GM21737 (cell line): ENCODE results near the gene TTLL6.
"Not testable (repeated sequence)": the region's sequence is repeated elsewhere in the genome, so short reads cannot be mapped to it uniquely, and the experiment has no call there.

Experiments used
- ATAC-seq: cut with Tn5 transposase; IDR thresholded peaks from one replicate; pipeline ENCODE4 v1.9.1; 2021; ENCODE audit warnings: mild to moderate bottlenecking, moderate library complexity; ENCODE audit not compliant: unreplicated experiment

TTLL6 gene

GRCh38 chr17:48725288-48726064 is 91.6 kb downstream of the TTLL6 start:
- no peak for ATAC-seq

- no peak for ATAC-seq
Observed at GRCh38 chr17:48725004-48725287, 92.1 kb downstream of the TTLL6 start.

DNA sequence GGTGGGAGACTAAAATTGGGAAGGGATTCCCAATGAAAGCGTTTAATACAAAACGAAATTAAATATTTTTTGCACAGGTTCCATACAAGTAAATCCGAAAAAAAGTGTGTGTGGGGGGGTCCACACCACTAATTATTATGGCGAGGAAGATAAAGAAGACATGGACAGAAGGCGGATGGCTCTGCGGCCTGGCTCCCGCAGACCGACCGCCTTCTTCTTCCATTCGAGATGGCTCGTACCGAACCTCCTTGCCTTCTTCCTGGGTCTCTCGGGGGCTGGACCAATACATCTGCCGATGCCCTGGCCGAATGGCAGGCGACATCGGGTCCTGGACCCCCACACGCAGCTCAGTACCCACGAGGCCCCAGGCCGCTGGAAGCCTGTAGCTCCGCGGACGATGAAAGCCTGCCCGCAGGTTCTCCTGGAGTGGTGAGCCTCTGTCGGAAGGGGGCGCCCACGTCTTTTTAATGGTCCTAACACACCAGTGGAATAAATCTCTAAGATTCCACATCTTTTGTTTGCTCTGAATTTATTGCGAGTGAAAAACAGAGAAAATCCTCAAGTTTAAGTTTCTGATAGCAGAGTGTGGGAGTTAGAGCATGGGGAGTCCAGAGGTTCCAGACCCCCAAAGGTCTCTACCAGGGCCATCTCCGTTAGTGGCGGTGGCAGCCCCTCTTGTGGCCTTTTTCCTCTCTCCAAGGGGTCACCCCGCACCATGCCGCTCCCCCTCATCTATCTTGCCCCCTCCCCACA is 92.6 kb downstream of the TTLL6 start:
- no peak for ATAC-seq

GRCh38 chr17:48723423-48724250 is 93.4 kb downstream of the TTLL6 start:
- ATAC-seq = no peak

GRCh38 chr17:48722915-48723422 is 94.1 kb downstream of the TTLL6 start, which contains the start of gene PRAC2:
TSS of gene PRAC2 (plus strand) at chr17:48723185. CDS start at chr17:48724411, 1,226 bp downstream.
- no peak for ATAC-seq

DNA sequence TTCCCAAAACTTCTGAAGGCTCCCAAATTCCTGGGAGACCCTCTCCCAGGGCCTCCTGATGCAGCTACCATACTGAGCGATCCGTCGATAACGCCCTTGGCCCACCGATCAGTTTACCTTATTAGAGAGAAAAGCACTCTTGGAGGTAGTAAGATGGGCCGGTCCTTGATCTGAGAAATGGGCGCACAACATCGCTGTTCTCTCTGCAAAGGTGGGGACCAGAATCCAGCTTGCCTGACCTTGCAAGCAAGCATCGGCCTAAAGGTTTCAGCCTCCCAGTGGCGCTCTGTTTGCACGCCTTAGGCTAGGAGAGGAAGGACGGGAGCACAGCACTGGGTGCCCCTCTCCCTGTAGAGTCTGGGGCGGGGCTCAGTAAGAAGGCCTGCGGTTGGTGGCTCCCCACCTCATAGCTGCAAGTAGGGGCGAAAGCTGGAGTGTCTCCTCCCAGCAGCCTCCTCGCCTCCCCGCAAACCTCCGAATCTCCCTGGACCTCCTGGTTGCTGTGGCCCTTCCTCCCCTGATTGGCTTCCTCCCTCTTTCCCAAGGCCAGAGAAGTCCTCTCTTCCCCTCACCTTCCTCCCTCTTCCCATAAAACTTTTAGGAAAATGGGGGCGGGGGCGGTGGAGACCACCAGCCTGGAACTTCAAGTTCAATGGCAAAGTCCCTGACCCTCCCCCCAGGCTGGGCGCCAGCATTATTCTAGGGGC is 94.7 kb downstream of the TTLL6 start, which contains the start of gene PRAC1:
Gene PRAC1 (minus strand): TSS at position 318 of the 707 bp plus-strand sequence. CDS start 126 bp downstream, at position 192.
- ATAC-seq = no peak

- ATAC-seq = no peak
Observed at GRCh38 chr17:48721009-48721402, 96.0 kb downstream of the TTLL6 start.

- no peak for ATAC-seq
Observed at GRCh38 chr17:48720266-48721008, 96.6 kb downstream of the TTLL6 start.

DNA sequence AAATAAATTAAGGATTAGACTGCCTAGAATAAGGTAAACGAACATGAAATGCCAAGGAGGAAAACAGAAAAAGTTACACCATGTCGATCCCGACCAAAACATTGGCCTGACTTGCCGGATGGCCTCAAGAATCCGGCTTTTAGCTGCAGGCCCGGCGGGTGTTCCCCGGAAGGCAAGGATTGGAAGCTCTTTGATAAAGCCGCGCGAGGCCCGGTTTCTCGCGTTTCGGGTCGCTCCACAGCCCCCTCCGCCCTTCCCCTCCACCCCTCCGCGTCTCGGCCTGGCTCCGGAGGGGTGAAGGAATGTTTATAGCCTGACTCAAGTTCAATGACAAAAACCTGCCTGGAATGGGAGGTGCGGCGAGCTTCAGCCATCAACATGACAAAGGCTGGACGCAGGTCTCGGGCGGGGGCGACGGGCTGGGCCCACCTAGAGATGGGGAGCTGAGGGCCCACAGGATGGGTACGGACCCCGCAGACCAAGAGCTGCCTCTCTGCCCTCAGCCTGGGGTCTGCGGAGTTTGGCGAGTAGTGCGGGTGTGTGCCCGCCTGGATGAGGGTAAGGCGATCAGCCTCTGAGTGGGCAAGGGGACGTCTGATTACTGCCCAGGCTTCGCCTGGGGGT is 97.3 kb downstream of the TTLL6 start:
- no peak for ATAC-seq

- no peak for ATAC-seq
Observed at GRCh38 chr17:48718761-48719641, 98.0 kb downstream of the TTLL6 start.

GRCh38 chr17:48718227-48718760 is 98.7 kb downstream of the TTLL6 start:
- ATAC-seq = no peak

DNA sequence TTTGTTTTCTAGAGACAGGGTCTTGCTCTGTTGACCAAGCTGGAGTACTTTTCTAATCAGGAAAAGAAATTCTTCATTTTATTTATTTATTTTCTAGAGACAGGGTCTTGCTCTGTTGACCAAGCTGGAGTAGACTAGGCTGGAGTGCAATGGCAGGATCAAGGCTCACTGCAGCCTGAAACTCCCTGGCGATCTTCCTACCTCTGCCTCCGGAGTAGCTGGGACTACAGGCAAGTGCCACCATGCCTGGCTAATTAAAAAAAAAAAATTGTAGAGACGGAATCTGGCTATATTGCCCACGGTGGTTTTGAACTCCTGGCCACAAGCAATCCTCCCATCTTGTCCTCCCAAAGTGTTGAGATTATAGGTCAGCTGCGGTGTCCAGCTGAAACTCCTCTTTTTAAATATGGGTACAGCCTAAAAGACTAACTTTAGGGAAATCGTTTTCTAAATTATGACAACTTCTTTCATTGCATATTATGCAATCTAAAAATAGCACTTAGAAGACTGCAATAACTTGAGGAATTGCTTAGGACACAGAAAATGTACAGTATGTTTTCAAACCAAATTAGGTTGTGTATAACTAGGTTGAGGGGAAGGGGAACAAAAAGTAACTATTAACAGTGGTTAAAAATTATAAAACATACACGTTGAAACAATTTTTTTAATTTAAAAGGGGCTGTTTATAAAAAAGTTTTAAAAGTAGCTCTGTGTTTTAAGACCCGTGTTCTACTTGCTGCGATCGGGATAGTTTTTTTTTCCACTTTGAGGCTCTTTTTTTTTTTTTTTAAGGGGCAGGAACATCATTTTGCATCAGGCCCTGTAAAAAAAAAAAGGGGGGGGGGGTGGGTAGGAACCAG is 99.4 kb downstream of the TTLL6 start:
- no peak for ATAC-seq

DNA sequence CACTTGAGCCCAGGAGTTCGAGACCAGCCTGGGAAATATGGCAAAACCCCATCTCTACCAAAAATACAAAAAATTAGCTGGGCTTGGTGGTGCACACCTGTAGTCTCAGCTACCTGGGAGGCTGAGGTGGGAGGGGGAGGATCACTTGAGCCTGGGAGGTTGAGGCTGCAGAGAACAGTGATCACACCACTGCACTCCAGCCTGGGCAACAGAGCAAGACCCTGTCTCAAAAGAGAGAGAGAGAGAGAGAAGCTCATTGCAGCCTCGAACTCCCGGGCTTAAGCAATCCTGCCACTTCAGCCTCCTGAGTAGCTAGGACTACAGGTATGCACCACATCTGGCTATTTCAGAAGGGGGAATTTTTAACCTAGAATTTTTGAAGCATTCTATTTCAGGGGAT is 100.5 kb downstream of the TTLL6 start:
- ATAC-seq = not testable (repeated sequence)

GRCh38 chr17:48715496-48716399 is 101.3 kb downstream of the TTLL6 start:
- ATAC-seq = no peak
